IgD-negative memory B cell (primary cell): ENCODE measurements around the gene SPEG. TPM values are rescaled to one million over a fixed set of nuclear protein-coding genes. Genes with fewer than 3 reads are reported as not detected.

Experiments
- H3K27ac Mint-ChIP-seq, 3 donors: one replicate each; pipeline ENCODE4 v1.8.0; 2020 to 2022; ENCODE audit warnings: mild to moderate bottlenecking in 3 of 3, mixed read lengths in 3 of 3, moderate library complexity in 1 of 3
- H3K27me3 Mint-ChIP-seq: one replicate; pipeline ENCODE4 v1.8.0; 2021; ENCODE audit warnings: mixed read lengths
- H3K36me3 Mint-ChIP-seq: one replicate; pipeline ENCODE4 v1.8.0; 2020; ENCODE audit warnings: mild to moderate bottlenecking, mixed read lengths
- H3K4me1 Mint-ChIP-seq, 3 donors: one replicate each; pipeline ENCODE4 v1.8.0; 2020 to 2022; ENCODE audit warnings: mixed read lengths in 3 of 3, mild to moderate bottlenecking in 1 of 3
- H3K4me3 Mint-ChIP-seq, 4 donors: one replicate each; pipeline ENCODE4 v1.8.0; 2020 to 2022; ENCODE audit warnings: mild to moderate bottlenecking in 4 of 4, mixed read lengths in 4 of 4, moderate library complexity in 3 of 4
- H3K9me3 Mint-ChIP-seq, 3 donors: one replicate each; pipeline ENCODE4 v1.8.0; 2020 to 2021; ENCODE audit warnings: mixed read lengths in 3 of 3, mild to moderate bottlenecking in 1 of 3
- polyA plus RNA-seq: library from polyadenylated mRNA; unstranded; fragments of 300-500 nt; fragmentation: Illumina TruSeq; gene quantifications from one replicate; pipeline ENCODE4 v1.2.3, GENCODE V29; 2021

SPEG gene
- polyA plus RNA-seq, 1 donor from 2014 or later = not detected

- H3K4me3 Mint-ChIP-seq = no peak overlapping the region
- no peaks in the 10 kb centered on the region for H3K9me3 Mint-ChIP-seq
- H3K4me1 Mint-ChIP-seq = no peaks in the 10 kb centered on the region
- H3K27me3 Mint-ChIP-seq = peaks cover 32% of the 10 kb centered on the region
- no peaks in the 10 kb centered on the region for H3K36me3 Mint-ChIP-seq
- peak overlapping the region in 1 of 3 donors; percentile 43 for H3K27ac Mint-ChIP-seq
Observed at GRCh38 chr2:219476652-219477151, 42.1 kb downstream of the SPEG start.

- Mint-ChIP-seq H3K27me3 (peaks cover 36% of the 10 kb centered on the region), H3K9me3 (no peaks in the 10 kb centered on the region), H3K4me3 (no peak overlapping the region), H3K27ac (no peak overlapping the region), H3K4me1 (no peaks in the 10 kb centered on the region), H3K36me3 (no peaks in the 10 kb centered on the region)
Observed at GRCh38 chr2:219477179-219477578, 42.5 kb downstream of the SPEG start.

- Mint-ChIP-seq H3K27me3 (peaks cover 38% of the 10 kb centered on the region), H3K36me3 (no peaks in the 10 kb centered on the region), H3K4me3 (no peak overlapping the region), H3K9me3 (no peaks in the 10 kb centered on the region), H3K4me1 (no peaks in the 10 kb centered on the region), H3K27ac (no peak overlapping the region)
Observed at GRCh38 chr2:219477815-219478214, 43.2 kb downstream of the SPEG start.

GRCh38 chr2:219478916-219479315 lies 44.3 kb downstream of the SPEG start:
- Mint-ChIP-seq H3K4me3 (no peak overlapping the region), H3K4me1 (no peaks in the 10 kb centered on the region)

GRCh38 chr2:219480004-219480403 lies 45.4 kb downstream of the SPEG start:
- Mint-ChIP-seq H3K27ac (no peak overlapping the region), H3K27me3 (peaks cover 41% of the 10 kb centered on the region), H3K9me3 (no peaks in the 10 kb centered on the region), H3K36me3 (no peaks in the 10 kb centered on the region), H3K4me1 (no peaks in the 10 kb centered on the region), H3K4me3 (no peak overlapping the region)

More at GRCh38 chr2:219478916-219479315, 44.3 kb downstream of the SPEG start:
- Mint-ChIP-seq H3K27ac (no peak overlapping the region), H3K9me3 (no peaks in the 10 kb centered on the region), H3K36me3 (no peaks in the 10 kb centered on the region), H3K27me3 (peaks cover 36% of the 10 kb centered on the region)

- peaks cover 50% of the 10 kb centered on the region for H3K27me3 Mint-ChIP-seq
- H3K27ac Mint-ChIP-seq = no peak overlapping the region
- H3K36me3 Mint-ChIP-seq = no peaks in the 10 kb centered on the region
- no peak overlapping the region for H3K4me3 Mint-ChIP-seq
- no peaks in the 10 kb centered on the region for H3K4me1 Mint-ChIP-seq
- no peaks in the 10 kb centered on the region for H3K9me3 Mint-ChIP-seq
Observed at GRCh38 chr2:219482674-219483405, 48.2 kb downstream of the SPEG start.

- Mint-ChIP-seq H3K36me3 (no peaks in the 10 kb centered on the region), H3K4me3 (peak overlapping the region in 3 of 4 donors; percentile 17 to 68 (median 37)), H3K27ac (no peak overlapping the region), H3K9me3 (no peaks in the 10 kb centered on the region), H3K27me3 (peaks cover 53% of the 10 kb centered on the region), H3K4me1 (no peaks in the 10 kb centered on the region)
Observed at GRCh38 chr2:219483451-219484342, 49.1 kb downstream of the SPEG start.

- no peaks in the 10 kb centered on the region for H3K9me3 Mint-ChIP-seq
- peaks cover 53% of the 10 kb centered on the region for H3K27me3 Mint-ChIP-seq
- no peaks in the 10 kb centered on the region for H3K4me1 Mint-ChIP-seq
- H3K36me3 Mint-ChIP-seq = no peaks in the 10 kb centered on the region
- peak overlapping the region in 3 of 4 donors; percentile 37 to 78 (median 68) for H3K4me3 Mint-ChIP-seq
- H3K27ac Mint-ChIP-seq = no peak overlapping the region
Observed at GRCh38 chr2:219484343-219485200, 49.9 kb downstream of the SPEG start.

GRCh38 chr2:219485201-219485580 lies 50.5 kb downstream of the SPEG start:
- no peaks in the 10 kb centered on the region for H3K36me3 Mint-ChIP-seq
- no peaks in the 10 kb centered on the region for H3K9me3 Mint-ChIP-seq
- H3K4me1 Mint-ChIP-seq = no peaks in the 10 kb centered on the region
- H3K27ac Mint-ChIP-seq = no peak overlapping the region
- H3K4me3 Mint-ChIP-seq = peak overlapping the region in 2 of 4 donors; percentile 38 to 78
- peaks cover 51% of the 10 kb centered on the region for H3K27me3 Mint-ChIP-seq

GRCh38 chr2:219486380-219486959 lies 51.8 kb downstream of the SPEG start:
- H3K4me1 Mint-ChIP-seq = no peaks in the 10 kb centered on the region
- H3K27ac Mint-ChIP-seq = no peak overlapping the region
- H3K36me3 Mint-ChIP-seq = no peaks in the 10 kb centered on the region
- H3K4me3 Mint-ChIP-seq = no peak overlapping the region
- H3K27me3 Mint-ChIP-seq = peaks cover 55% of the 10 kb centered on the region
- H3K9me3 Mint-ChIP-seq = no peaks in the 10 kb centered on the region

GRCh38 chr2:219488149-219488843 lies 53.7 kb downstream of the SPEG start:
- Mint-ChIP-seq H3K4me1 (no peaks in the 10 kb centered on the region), H3K27me3 (peaks cover 45% of the 10 kb centered on the region), H3K9me3 (no peaks in the 10 kb centered on the region), H3K36me3 (no peaks in the 10 kb centered on the region), H3K27ac (no peak overlapping the region), H3K4me3 (no peak overlapping the region)

- Mint-ChIP-seq H3K36me3 (no peaks in the 10 kb centered on the region), H3K27ac (no peak overlapping the region), H3K27me3 (peaks cover 45% of the 10 kb centered on the region), H3K4me3 (no peak overlapping the region), H3K9me3 (no peaks in the 10 kb centered on the region), H3K4me1 (no peaks in the 10 kb centered on the region)
Observed at GRCh38 chr2:219488844-219489194, 54.2 kb downstream of the SPEG start.

- H3K9me3 Mint-ChIP-seq = no peaks in the 10 kb centered on the region
- H3K4me3 Mint-ChIP-seq = no peak overlapping the region
- H3K27ac Mint-ChIP-seq = no peak overlapping the region
- no peaks in the 10 kb centered on the region for H3K4me1 Mint-ChIP-seq
- peaks cover 45% of the 10 kb centered on the region for H3K27me3 Mint-ChIP-seq
- no peaks in the 10 kb centered on the region for H3K36me3 Mint-ChIP-seq
Observed at GRCh38 chr2:219489315-219489714, 54.7 kb downstream of the SPEG start.

- H3K36me3 Mint-ChIP-seq = no peaks in the 10 kb centered on the region
- H3K4me3 Mint-ChIP-seq = no peak overlapping the region
- H3K27me3 Mint-ChIP-seq = peaks cover 41% of the 10 kb centered on the region
- H3K27ac Mint-ChIP-seq = no peak overlapping the region
- no peaks in the 10 kb centered on the region for H3K4me1 Mint-ChIP-seq
- no peaks in the 10 kb centered on the region for H3K9me3 Mint-ChIP-seq
Observed at GRCh38 chr2:219490186-219490585, 55.5 kb downstream of the SPEG start.
